ENCODE data around the gene TLR3.

TLR3 gene

GRCh38 chr4:186104890-186105646 lies 36.1 kb downstream of the TLR3 start:
- DNase-seq (ENCODE audit: low read depth, low spot score), result no peak

DNA sequence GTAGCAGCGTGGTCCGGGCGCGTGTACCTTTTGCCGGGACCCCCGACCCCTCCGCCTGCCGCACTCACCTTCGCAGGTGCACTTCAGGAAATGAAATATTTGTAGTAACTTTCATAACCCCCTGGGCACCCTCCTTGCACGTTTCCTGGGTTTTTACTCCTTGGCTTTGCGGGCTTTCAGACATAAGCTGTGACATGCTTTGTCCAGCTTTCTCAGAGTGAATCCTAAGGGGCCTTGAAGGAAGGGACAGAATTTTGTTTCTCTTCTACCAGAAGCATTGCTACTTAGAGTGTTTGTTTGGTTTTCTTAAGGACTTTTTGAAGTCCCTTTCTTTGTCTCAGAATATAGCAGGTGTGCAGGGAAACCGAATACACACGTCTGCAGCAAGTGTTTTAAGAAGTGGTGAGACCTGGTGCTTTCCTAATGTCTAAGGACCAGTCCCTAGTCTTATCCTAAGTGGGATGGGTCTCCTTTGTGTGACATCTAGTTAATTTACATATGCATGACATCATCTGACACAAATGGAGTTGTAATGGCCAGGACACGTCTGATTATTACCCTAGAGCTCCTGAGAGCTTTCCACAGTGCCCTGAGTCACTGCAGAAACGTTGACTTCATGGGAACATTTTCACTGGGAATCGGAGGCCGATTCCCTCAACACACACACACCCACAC lies 36.8 kb downstream of the TLR3 start:
- no peak for DNase-seq (ENCODE audit: low read depth, low spot score)

DNA sequence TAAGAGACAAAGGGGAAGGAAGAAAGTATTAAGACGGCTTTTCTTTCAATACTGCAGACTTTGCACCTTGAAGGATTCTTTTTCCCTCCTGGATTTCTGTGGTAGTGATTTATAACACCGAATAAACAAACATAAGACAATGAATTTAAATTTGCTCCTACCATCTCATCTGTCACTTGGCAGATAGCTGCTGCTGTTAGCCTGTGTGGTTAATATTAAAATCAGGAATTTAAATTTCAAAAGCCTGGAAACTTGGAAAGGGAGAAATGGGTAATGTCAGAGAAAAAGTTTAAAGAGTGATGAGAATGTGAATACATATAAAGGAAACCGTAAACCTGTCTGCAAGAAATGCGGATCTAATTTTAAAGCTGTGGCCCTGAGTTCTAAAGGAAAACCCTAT lies 39.0 kb downstream of the TLR3 start:
- DNase-seq (ENCODE audit: low read depth, low spot score), result no peak

- no peak for DNase-seq (ENCODE audit: low read depth, low spot score)
Observed at GRCh38 chr4:186108391-186108790, 39.4 kb downstream of the TLR3 start.

DNA sequence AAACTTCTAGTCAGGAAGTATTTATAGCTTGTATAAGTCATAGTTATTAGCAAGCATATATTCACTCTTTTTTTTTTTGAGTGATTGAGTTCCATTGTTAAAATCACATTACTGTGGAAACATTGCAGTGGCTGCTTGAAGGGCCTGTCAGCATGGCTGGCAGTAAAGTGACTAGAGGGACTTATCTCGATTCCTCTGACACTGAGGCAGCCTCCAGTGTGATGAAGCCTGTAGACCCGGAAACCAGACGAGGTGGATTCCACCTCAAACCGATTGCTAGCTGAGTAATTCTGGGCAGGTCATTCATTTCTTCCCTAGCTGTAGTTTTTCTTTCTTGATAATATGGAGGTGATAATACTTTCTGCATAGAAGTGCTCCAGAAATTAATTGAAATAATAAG lies 40.3 kb downstream of the TLR3 start:
- DNase-seq (ENCODE audit: low read depth, low spot score), result no peak

- DNase-seq (ENCODE audit: low read depth, low spot score), result no peak
Observed at GRCh38 chr4:186116697-186117096, 47.7 kb downstream of the TLR3 start.

- DNase-seq (ENCODE audit: low read depth, low spot score), result no peak
Observed at GRCh38 chr4:186118582-186118981, 49.6 kb downstream of the TLR3 start.

DNA sequence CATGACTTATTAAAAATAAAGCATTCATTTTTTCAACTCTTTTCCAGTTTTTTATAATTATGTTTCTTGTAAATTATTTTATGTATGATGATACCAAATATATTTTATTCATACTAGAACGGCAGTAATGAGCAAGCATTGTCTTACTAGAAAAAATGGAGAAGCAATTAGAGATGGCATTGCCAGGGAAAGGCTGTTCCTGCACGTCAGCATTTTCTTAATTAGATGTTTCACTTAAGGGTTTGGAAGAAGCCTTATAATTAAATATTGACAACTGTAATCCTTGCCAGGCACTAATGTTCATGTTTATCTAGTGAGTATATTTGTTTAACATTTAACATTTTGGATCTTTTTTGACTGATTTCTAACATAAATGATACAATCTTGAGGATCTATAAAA lies 52.1 kb downstream of the TLR3 start:
- DNase-seq (ENCODE audit: low read depth, low spot score), result no peak

GRCh38 chr4:186128842-186129241 lies 59.9 kb downstream of the TLR3 start:
- DNase-seq (ENCODE audit: low read depth, low spot score), result no peak

- DNase-seq (ENCODE audit: low read depth, low spot score), result no peak
Observed at GRCh38 chr4:186131935-186132334, 63.0 kb downstream of the TLR3 start.

- no peak for DNase-seq (ENCODE audit: low read depth, low spot score)
Observed at GRCh38 chr4:186132577-186133242, 63.8 kb downstream of the TLR3 start.

GRCh38 chr4:186134257-186134656 lies 65.3 kb downstream of the TLR3 start:
- DNase-seq (ENCODE audit: low read depth, low spot score), result no peak

- no peak for DNase-seq (ENCODE audit: low read depth, low spot score)
Observed at GRCh38 chr4:186134861-186135260, 65.9 kb downstream of the TLR3 start.

DNA sequence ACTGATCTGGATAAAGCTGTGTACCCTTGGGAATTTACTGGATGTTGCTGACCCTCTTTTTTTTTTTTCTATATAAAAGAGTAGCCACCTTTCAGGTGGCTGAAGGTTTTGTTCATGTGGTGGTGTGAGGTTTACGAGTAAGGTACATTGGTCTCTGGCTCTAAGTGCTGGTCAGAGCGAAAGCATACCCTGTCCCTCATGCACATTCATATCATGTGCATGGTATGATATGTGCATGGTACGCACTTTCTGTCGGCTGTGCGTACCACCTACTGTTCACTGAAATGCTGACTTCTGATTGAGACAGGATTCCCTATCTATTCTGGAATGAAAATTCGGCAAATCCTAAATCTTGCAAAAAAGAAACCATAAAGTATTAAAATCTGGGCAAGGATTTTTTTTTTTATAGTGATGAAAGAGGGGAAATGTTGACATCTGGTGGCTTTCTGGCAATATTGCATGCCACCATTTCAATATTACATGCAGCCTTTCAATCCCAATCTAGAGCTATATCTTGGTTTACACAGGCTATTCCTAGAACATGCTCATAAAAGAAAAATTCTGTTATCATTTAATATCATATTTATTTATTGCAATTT lies 68.3 kb downstream of the TLR3 start:
- no peak for DNase-seq (ENCODE audit: low read depth, low spot score)
